CD4-positive, alpha-beta T cell treated with Interleukin-10 for 1 hour (primary cell): ENCODE data around the gene ITPR2.
"Not testable (repeated sequence)": the region's sequence is repeated elsewhere in the genome, so short reads cannot be mapped to it uniquely, and the experiment has no call there.

ENCODE experiments used
- DNase-seq: peaks from one replicate; pipeline ENCODE4 v3.0.0-alpha.2; 2020

Gene ITPR2

DNA sequence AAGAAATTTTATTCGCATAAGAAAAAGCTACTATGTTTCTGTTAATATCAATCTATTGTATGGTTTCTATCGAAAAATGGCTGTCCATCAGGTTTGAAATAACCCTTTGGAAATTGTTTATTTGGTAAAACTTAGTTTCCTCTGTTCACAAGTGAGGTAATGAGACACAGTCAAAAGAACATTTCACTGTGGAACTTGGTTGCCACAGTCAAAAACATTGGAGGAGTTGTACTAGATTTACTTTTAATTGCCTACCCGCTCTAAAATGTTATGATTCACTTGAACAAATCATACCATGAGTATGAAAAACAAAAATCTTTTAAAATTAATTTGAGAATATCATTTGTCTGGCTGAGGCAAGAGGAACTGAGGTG lies 46.5 kb downstream of the ITPR2 start:
- DNase-seq: no peak

DNA sequence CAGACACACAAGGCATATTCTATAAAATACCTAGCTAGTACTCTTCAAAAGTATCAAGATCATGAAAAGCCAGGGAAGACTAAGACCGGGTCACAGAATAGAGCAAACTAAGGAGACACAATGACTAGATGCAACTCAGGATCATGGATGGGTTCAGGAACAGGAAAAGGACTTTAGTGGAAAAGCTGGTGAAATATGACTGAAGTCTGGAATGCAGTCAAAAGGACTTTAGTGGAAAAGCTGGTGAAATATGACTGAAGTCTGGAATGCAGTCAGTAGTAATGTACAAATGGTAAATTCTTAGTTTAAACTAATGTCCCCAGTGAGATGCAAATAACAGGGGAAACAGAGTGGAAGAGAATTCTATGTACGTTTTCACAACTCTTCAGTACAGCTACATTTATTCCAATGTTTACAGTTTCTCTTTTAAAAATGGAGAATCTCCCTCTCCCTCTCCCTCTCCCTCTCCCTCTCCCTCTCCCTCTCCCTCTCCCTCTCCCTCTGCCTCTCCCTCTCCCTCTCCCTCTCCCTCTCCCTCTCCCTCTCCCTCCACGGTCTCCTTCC lies 49.1 kb downstream of the ITPR2 start:
- DNase-seq: not testable (repeated sequence)

GRCh38 chr12:26783131-26783526 lies 49.9 kb downstream of the ITPR2 start:
- DNase-seq: no peak

GRCh38 chr12:26782372-26783130 lies 50.4 kb downstream of the ITPR2 start:
- no peak for DNase-seq

DNA sequence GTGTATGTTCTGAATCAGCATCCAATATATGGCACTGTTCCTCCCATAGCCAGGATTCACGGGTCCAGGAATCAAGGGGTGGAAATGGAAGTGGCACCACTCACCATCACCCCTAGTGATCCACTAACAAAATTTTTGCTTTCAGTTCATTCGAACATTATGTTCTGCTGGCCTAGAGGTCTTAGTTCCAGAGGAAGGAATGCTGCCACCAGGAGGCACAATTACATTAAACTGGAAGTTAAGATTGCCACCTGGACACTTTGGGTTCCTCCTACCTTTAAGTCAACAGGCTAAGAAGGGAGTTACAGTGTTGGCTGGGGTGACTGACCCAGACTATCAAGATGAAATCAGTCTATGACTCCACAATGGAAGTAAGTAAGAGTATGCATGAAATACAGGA lies 52.3 kb downstream of the ITPR2 start:
- DNase-seq: not testable (repeated sequence)

- not testable (repeated sequence) for DNase-seq
Measured at GRCh38 chr12:26778173-26778775, 54.7 kb downstream of the ITPR2 start.

DNA sequence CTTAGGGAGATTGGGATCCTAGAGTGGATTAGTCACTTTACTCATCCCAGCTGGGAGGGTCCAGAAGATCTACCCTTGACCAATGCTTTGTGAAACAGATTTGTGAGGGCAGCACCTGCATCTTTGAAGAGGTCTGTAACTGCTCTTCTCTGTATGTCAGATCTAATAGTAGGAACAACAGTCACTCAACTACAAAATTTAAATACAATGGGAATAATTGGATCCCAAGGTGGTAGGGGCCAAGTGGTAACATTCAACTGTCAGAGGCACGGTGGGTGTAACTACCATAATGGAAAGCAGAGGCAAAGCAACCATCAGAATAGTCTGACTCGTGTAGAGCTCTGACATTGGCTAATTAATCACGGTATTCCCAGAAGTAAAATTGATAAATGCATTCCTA lies 55.8 kb downstream of the ITPR2 start:
- DNase-seq: no peak

DNA sequence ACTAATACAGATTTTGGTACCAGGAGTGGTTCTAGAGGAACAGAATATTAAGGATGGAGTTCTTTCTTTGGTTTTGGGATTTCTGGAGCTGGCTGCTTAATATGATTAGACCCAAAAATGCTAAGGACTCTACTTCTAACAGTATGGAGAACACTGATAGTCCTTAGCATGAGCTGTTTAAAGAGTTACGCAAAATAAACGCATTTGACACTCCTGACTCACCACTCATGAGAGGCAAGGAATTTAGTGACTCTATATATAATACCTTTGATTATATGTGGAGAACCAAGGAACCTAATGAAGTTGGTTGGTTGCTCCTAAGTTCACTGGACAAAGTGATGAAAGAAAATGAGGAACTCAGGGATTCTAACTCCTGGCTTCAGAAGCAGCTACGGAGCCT lies 57.0 kb downstream of the ITPR2 start:
- DNase-seq: not testable (repeated sequence)

- no peak for DNase-seq
Measured at GRCh38 chr12:26773313-26774104, 59.5 kb downstream of the ITPR2 start.

GRCh38 chr12:26771861-26772260 lies 61.1 kb downstream of the ITPR2 start:
- no peak for DNase-seq

DNA sequence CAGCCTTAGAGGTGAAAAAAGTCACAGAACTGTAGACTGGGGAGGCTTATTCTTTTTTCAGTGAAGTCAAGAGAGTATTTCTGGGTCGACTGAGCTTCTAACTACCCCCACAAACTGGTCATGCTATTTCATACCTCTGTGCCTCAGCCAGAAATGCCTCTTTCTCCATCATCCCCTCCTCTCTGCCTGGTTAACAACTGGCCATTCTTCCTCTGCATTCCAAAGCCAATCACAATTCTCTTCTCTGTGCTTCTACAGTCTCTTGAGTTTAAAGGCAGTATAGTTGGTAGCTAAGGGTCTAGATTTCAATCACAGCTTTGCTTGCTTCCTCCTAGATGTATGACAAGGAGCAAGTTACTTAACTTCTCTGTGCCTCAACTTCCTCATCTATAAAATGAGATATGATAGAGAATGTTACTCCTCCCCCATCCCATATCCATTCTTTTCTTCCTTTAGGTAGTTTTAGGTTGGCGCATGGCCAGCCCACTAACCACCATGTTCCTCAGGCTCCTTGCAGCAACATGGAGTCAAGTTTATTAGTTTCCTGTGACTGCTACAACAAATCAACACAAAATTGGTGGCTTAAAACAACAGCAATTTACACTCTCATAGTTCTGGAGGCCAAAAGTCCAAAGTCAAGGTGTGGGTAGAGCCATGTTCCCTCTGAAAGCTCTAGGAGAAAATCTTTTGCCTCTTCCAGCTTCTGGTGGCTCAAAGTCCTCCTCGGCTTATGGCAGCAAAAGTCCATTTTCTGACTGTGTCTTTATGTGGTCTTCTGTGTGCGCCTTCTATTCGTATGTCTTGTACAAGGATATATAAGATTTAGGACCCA lies 62.5 kb downstream of the ITPR2 start:
- no peak for DNase-seq

DNA sequence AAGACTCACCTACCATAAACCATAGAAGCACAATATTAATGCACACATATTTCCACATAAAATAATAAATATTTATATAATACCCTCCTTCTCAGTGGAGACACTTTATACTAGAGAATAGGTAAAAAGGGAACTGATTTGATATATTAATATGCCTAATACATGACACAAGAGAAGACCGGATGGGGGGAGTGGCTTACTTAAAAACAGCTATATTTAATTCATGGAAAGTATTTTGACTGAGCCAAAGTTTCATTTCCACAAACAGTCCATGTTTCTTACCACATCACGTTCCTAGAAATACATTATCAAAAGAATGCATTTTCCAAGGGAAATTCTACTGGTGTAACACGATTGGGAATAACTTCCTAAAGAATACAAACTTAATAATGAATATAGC lies 63.4 kb downstream of the ITPR2 start:
- DNase-seq: no peak

GRCh38 chr12:26768611-26769603 lies 64.1 kb downstream of the ITPR2 start:
- no peak for DNase-seq

- no peak for DNase-seq
Measured at GRCh38 chr12:26767865-26768264, 65.1 kb downstream of the ITPR2 start.

- DNase-seq: no peak
Measured at GRCh38 chr12:26767116-26767515, 65.9 kb downstream of the ITPR2 start.

DNA sequence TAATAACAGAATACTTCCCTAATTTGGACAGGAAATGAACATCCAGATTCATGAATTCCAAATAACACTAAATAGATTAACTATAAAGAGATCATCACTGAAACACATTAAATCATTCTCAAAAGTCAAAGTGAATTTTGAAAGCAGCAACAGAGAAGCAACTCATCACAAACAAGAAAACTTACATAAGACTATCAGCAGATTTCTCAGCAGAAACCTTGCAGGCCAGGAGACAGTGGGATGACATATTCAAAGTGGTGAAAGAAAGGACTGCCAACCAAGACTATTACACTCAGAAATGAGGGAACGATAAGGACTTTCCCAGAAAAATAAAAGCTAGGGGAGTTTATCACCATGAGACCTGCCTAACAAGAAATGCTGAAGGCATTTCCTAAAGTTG lies 70.8 kb downstream of the ITPR2 start:
- DNase-seq: no peak

- DNase-seq: no peak
Measured at GRCh38 chr12:26761775-26762174, 71.2 kb downstream of the ITPR2 start.

- DNase-seq: no peak
Measured at GRCh38 chr12:26760657-26761293, 72.2 kb downstream of the ITPR2 start.

DNA sequence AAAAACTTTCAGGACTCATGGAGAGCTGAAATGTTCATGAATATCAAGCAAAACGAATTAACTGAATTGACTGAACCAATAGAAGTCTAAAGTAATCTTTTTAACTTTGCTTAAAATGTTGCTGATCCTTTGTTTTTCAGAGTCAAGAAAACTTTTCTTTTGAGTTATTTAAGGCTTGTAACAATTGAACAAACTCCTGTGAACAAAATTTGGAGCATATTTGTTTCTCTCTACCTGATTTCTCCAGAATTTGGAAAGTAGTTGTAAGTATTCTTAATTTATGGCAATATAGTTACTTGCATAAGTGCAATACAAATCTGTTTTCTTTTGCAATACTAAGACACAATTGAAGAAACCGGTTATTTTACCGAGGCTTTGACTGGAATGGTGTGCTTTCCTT lies 77.6 kb downstream of the ITPR2 start:
- DNase-seq: not testable (repeated sequence)

DNA sequence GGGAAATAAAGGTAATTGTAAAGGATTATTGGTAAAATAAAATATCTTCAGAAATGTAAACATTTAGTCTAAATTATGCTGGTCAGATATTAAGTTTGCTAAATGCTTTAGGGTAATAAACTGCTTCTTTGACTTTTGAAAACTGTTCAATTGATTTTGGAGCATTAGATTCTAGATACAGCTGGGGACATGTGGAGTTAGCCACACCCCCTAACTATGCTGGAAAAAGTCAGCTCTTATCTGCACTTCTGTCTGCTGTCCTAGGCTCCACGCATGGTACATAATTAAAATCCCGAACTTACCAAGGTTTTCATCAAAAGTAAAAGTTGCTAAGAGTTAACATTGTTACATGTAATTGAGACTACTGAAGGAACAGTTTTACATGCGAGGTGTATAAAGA lies 78.8 kb downstream of the ITPR2 start:
- no peak for DNase-seq

- no peak for DNase-seq
Measured at GRCh38 chr12:26751179-26751578, 81.8 kb downstream of the ITPR2 start.
